GM11168 (cell line): ENCODE measurements around the gene DMD.
"Not testable (repeated sequence)": the region's sequence is repeated elsewhere in the genome, so short reads cannot be mapped to it uniquely, and the experiment has no call there.

Experiments used
- in situ Hi-C: fragments of 300-500 bp; cut with MboI; formaldehyde crosslinking; loops from one replicate; pipeline ENCODE4 v1.12.0; 2022; ENCODE audit warnings: low sequenced_read_pairs; ENCODE audit not compliant: unreplicated experiment

DMD gene

GRCh38 chrX:32392655-32393054 lies 818.7 kb downstream of the DMD start:
- in situ Hi-C loops: no loop called here

GRCh38 chrX:32370456-32371205 lies 840.7 kb downstream of the DMD start:
- in situ Hi-C loops: no loop called here

GRCh38 chrX:32293962-32294700 lies 917.2 kb downstream of the DMD start:
- in situ Hi-C loops: no loop called here

GRCh38 chrX:32289356-32289755 lies 922.0 kb downstream of the DMD start:
- in situ Hi-C loops: no loop called here

GRCh38 chrX:32281853-32282252 lies 929.5 kb downstream of the DMD start:
- in situ Hi-C loops: no loop called here

- in situ Hi-C loops: no loop called here
Observed at GRCh38 chrX:32280921-32281320, 930.4 kb downstream of the DMD start.

GRCh38 chrX:32280489-32280888 lies 930.9 kb downstream of the DMD start:
- in situ Hi-C loops: no loop called here

GRCh38 chrX:32276153-32276552 lies 935.2 kb downstream of the DMD start:
- in situ Hi-C loops: no loop called here

- in situ Hi-C loops: no loop called here
Observed at GRCh38 chrX:32269866-32270265, 941.5 kb downstream of the DMD start.

- in situ Hi-C loops: no loop called here
Observed at GRCh38 chrX:32268207-32268606, 943.1 kb downstream of the DMD start.

GRCh38 chrX:32267796-32268195 lies 943.6 kb downstream of the DMD start:
- in situ Hi-C loops: no loop called here

- in situ Hi-C loops: not testable (repeated sequence)
Observed at GRCh38 chrX:32246675-32247074, 964.7 kb downstream of the DMD start.

- in situ Hi-C loops: no loop called here
Observed at GRCh38 chrX:32195611-32196010, 1015.7 kb downstream of the DMD start.

- in situ Hi-C loops: no loop called here
Observed at GRCh38 chrX:32191316-32191715, 1020.0 kb downstream of the DMD start.

- in situ Hi-C loops: no loop called here
Observed at GRCh38 chrX:32185160-32185559, 1026.2 kb downstream of the DMD start.

GRCh38 chrX:32183066-32183465 lies 1028.3 kb downstream of the DMD start:
- in situ Hi-C loops: no loop called here

GRCh38 chrX:32176510-32176909 lies 1034.8 kb downstream of the DMD start:
- in situ Hi-C loops: no loop called here

- in situ Hi-C loops: no loop called here
Observed at GRCh38 chrX:32170481-32170880, 1040.9 kb downstream of the DMD start.

- in situ Hi-C loops: no loop called here
Observed at GRCh38 chrX:32155044-32155638, 1056.2 kb downstream of the DMD start.

GRCh38 chrX:32153585-32153984 lies 1057.8 kb downstream of the DMD start:
- in situ Hi-C loops: no loop called here

- in situ Hi-C loops: no loop called here
Observed at GRCh38 chrX:32150141-32150540, 1061.2 kb downstream of the DMD start.
